HG03342 (cell line): ENCODE results near the gene IRF6.
"Not testable (repeated sequence)": the region's sequence is repeated elsewhere in the genome, so short reads cannot be mapped to it uniquely, and the experiment has no call there.

Experiments used
- ATAC-seq: cut with Tn5 transposase; IDR thresholded peaks from one replicate; pipeline ENCODE4 v1.9.1; 2021; ENCODE audit warnings: mild to moderate bottlenecking, moderate library complexity; ENCODE audit not compliant: unreplicated experiment

IRF6 gene

DNA sequence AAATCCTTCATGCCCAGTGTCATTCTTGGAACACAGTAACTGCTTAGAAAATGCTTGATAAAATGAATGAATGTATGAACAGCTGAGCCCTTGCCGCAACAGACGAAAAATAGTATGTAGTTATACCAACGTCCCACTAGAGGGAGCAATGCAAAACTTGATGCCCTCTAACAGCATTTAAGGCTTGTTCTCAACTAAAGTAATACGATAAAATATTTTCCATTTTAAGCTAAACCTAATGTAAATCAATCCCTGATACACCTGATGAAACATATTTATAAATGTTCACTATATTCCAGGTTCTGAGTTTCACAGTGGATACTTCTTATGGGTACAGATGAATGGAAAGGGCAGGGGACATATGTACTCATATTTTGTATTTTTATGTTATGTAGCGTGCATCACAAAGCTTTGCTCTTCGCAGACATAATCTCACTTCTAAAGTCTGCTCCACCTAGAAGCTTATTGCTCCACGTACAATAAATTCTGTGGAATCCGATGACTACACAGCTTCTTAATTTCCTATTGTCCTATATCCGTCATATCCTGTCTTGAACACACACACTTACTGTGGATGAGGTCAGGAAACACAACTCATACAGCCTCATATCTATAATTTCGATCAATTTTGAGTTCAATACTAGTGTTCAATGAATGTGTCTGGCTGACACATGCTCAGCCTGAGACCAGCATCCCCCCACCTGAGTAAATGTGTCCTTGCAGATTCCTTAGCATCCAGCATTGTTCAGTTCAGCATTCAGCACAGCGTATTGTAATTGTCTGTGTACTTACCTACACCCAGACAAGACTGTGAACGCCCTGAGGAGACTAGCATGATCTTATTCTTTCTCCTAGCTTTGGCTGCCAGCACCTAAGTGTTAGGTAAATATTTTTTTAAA, 17.4 kb upstream of the IRF6 start:
- ATAC-seq, result no peak

DNA sequence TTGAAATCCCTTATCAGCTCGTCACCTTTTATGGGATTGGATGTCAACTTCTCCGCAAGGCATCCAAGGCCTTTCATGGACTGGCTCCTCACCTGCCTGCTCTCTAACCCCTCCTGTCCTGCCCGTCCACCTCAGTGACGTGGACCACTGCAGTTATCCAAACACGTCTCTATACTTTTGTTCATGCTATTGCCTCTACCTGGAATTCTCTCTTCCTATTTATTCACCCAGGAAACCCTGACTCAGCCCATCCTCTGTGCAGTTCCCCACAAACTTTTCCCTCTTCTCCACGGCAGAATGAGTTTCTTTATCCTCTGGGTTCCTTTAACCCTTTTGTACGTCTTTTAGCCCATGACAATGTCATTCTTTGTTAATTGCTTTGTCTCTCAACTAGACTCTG, 16.8 kb upstream of the IRF6 start:
- ATAC-seq, result no peak

DNA sequence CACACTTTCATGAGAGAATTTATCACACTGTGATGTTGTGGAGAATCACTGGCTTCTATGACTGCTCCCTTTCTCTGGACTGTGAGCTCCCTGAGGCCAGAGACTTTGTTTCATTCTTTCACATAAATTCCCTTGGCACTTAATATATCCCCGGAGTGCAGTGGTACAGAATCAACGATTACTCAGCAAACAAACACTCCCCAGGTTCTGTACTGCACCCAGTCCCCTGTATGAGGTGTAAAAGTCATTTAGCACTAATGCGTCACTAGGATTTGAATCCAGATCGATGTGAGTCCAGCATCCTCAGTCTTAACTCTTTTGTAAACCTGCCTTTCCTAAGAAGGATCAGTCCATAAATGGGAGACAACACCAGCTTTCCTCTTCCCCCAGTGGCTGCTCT, 15.0 kb upstream of the IRF6 start:
- no peak for ATAC-seq

DNA sequence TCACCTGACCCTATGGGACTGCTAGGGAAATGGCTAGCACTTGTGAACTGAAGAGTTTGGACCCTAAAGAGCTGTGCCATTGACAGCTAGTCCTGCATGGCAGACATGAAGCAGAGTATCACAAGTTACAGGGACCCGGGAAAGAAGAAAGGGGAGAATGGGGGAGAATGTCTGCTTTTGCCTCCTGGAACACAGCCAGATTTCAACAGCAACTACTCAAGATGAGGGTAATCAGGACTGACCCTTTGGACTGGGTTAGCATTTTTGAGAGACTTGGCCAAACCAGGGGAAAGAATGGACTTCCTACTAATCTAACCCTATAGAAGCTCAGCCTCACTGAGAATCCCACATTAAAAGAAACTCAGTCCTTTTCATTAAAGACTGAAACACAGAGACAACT, 13.1 kb upstream of the IRF6 start:
- no peak for ATAC-seq

DNA sequence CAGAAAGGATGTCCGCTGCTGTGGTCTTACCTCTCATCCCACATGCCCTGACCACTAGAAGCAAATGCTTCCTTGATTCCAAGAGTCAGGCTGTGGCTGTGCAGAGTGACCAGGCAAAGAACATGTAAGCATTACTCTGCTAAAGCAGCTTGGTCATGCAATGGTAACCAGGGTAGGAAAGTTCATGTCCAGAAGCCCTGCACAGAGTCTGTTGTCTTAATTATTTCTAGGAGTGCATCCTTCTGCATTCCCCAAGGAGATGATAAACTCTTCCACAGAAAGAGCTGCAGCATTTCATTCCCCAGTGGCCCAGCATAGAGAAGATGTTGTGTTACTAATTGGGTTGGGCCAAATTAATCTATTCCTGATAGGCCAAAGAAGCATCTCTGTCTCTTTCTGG, 11.7 kb upstream of the IRF6 start:
- ATAC-seq, result no peak

DNA sequence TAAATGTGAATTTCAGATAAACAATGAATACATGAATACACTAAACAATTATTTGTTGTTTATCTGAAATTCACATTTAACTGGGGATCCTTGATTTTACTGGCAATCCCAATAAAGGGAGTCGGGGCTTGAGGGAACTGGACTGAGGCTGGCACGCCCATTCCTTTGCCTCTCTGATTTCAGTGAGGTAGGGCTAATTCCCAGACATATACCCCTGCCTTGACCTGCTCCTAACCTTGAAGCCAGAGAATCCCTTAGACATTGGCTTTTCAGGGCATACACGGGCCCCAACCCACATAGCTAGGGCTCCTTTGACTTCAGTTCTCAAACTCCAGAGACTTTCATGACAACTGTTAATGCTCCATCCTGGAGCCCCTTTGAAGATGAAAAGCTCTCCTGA, 11.0 kb upstream of the IRF6 start:
- no peak for ATAC-seq

DNA sequence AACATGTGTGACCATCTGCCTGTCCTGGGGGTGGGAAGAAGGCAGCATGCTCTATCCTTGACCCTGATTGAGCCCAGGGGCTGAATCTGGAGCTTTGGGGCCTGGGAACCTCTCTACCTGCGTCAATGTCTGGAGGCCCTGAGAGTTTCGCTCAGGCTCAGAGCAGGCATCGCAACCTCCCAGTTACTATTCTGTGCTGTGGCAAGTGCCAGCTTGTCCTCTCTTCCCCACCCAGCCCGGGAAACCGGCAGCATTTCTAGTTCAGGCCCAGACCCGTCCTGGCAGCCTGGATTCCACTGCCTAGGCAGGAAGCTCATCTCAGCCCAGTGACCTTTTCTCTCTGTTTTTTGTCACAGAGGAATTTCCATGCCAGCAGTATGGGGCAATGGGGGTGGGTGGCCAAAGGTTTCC, 10.0 kb upstream of the IRF6 start:
- no peak for ATAC-seq

DNA sequence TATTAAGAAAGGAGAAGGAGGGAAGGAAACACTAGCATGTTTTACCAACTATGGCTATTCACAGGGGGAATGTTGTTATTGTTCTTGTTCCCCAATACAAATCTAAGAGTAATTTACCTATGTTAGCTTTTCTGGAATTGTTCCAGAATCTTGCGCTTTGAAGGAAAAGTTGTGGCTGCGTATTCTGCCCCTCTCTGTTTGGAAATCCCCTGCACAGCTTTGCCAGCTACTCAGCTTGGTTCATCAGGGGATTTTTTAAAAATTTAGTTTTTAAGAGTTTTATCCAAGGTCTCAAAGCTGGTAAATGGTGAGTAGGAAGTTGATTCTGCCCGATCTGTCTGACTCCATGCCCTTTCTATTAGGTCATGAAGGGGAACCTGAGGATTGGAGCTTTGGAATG, 9.5 kb upstream of the IRF6 start:
- no peak for ATAC-seq

DNA sequence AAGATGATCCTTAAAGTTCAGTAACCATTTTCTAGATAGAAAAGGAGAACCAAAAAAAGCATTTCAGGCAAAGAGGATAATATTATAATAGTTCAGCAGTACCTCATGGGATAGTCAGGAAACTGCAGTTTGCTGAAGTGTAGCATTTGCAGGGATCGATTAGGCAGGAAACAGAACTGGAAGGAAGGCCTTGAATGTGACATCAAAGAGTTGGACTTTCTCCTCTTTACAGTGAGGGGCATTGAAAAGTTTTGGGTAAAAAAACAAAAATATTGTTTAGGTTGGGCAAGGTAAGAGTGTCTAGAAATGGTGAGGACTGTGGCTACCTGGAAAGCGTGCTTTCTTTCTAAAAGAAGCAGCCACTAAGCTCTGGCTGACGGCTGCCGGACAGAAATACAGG, 8.0 kb upstream of the IRF6 start:
- ATAC-seq, result no peak

DNA sequence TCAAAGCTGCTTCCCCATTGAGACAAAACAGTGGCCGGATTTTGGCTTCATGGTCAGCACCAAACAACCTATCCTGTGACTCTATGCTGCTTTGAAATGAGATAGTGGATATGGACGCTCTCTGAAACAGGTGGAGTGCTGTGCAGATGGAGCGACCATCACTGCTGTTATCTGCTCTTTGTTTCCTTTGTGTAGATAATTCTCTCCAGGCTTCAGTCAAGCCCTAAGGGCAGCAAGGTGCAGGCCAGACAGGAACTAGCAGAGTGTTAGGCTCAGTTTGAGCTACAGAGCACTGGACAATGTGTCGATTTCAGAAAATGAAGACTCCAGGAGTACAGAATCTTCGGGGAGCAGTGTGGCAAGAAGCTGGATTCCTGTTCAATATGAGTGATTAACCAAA, 4.8 kb upstream of the IRF6 start:
- no peak for ATAC-seq

DNA sequence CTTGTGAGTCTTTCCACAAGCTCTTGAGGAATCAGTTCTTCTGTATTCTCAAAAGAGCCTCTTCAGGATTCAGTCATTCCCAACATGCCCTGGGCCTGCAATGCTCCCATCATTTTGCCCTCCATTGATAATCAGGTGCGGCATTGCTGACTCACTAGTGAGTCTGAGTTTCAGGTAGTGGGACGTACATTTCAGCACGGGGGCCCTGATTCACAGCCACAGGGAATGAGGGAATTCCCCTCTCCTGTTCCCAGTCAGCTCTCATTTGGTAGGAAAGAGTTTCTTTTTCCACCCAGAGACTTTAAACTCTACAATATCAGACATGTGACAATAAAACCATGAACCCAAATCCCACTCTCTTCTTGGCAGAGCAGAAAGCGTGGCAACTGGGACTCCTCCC, 3.7 kb upstream of the IRF6 start:
- no peak for ATAC-seq

DNA sequence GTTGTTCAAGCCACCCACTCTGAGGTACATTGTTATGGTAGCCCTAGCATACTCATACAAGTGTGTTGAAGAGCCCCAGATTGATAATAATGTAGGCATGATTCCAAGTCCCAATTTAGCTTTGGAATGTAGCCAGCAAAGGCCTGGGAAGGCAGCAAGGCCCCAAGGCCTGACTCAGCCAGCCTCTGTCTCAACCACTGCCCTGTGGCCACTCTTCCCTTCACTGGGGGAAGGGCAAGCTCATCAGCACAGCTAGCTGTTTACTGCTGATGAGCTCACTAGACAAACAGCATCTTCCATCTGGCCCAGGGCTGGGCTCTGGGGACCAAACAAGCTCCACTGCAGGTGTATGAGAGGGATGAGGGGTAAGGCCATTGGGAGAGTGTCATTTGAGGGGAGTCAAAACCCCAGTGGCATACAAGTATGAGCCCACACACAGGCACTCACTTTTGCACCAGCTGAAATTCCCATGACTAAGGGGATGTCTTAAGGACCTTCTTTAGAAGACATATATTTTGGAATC, 2.2 kb upstream of the IRF6 start:
- no peak for ATAC-seq

DNA sequence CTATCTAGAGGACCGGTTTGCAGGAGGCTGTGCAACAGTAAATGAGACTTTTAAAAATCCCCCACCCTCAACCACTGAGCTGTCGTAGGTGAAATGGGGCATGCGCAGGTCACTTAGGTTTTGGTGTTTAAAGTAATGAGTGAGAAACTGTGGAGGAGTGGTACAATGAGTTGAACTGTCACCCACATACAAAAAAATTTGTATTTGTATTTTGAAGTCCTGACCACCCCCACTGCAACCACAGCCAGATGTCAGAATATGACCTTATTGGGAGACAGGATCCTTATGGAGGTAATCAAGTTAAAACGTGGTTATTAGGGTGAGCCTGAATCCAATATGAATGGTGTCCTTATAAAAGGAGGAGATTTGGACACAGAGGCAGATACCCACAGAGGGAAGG, 1.6 kb upstream of the IRF6 start:
- ATAC-seq, result no peak

DNA sequence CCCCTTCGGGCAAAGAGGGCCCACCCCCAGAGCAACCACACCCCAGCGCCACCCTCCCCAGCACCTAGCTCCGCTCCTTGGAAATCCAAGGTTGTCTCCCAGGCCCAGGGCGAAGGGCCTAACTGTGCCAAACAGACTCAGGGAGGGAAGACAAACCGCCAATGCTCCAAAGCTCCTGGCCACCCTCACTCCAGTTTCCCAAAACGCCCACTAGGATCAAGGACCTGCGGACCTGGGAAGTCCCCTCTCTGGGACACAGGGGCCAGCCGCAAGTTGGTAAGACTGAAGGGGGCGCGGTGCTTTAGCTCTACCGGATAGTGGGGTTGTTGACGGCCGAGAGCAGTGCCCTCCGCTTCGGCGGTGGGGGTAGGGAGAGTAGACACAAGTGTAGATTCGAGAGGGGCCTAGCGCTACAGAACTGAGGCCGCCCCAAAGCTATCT, 581 bp downstream of the IRF6 start:
- no peak for ATAC-seq

DNA sequence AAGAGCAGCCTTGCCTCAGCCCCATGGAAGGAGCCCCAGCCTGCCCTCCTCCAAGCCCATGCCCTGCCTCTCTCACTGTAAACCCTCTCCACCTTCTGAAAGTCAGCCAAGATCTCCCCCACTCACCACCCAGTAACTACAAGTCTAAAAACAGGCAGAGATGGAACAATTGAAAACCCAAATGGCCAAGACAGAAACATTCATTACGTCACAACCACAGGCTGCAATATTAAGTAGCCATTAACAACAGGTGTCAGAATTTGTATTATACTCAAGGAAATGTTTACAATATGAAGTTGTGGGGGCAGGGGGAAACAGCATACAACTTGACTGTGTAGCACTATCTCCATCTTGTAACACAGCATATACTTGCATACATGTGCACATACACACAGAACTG, 2.4 kb downstream of the IRF6 start:
- ATAC-seq, result no peak

DNA sequence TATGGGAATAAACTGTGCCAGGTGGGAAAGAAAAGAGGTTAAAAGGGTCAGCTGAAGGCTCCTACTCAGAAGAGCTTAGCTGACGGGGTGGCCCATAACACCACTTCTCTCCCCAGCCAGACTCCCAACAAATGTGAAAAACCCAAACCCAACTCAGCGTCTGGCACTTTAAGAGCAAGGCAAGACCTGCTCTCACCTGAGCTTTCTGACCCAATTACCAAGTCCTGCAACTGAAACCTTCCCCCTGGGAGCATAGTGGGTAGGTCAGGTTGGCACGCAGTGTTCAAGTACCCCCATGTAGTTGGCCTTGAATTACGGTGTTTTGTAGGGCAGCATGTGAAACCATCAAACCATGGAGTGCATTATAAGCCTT, 3.2 kb downstream of the IRF6 start:
- no peak for ATAC-seq

DNA sequence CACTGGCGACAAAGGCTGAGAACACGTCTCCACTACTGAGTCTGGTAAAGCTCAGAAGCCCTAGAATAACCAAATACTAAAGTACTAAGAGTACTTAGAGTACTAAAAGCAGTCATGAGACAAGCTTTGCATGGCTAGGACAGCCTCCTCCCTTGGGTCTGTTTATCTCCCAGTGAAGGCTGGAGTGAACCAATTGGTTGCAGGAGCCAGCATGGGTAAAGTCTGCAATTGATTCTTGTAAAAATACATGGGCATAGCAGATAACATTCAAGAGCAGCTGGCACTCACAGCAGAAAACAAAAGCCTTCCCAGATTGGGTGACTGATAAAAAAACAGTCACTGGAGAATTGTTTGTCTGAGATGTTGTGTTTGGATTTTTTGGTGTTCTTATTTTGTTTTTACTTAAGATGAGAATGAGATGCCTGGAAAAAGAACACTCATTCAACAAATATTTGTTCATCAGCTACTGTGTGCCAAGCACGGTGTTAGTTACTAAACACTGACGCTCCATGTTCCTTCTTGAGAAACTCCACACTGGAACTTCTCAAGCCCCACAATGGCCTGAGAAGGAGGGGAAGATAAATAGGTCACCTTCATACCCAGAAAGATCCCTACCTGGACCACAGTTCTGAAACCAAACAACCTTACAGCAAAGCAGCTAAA, 3.7 kb downstream of the IRF6 start:
- no peak for ATAC-seq

DNA sequence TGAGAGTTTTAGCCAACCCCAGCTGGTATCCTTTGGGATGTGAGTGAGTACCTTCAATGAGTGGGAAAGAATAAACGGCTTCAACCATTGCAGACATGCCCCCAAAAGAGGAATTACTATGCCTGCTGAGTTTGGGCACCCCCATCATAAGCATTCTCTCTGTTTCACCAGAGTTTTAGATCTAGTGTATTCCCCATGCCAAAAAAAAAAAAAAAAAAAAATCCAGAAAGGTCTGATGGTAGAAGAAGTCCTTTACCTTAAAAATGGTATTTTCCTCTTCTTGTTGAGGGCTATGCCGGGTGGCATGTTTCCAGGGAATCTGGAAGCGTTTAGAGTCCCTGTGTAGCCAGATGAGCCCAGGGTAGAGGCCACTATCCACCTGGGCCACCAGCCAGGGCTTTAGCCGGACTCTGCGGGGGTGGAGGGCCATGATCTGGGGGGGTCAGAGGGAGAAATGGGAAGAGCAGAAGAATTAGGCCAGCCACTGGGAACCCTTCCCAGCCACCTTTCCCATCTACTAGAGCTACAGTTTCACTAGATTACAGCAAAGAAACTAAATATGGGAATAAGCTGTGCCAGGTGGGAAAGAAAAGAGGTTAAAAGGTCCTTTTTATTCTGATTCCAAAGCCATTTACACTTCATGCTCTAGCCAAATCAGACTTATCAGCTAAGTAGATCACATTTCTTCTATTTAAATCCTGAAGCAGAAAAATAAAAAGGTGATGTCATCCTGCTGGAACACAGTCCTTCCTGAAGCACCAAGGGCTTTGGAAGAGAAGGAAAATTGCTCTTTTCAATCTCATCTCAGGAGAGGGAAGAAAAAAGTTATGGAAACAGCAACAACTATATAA, 4.7 kb downstream of the IRF6 start:
- ATAC-seq, result no peak

DNA sequence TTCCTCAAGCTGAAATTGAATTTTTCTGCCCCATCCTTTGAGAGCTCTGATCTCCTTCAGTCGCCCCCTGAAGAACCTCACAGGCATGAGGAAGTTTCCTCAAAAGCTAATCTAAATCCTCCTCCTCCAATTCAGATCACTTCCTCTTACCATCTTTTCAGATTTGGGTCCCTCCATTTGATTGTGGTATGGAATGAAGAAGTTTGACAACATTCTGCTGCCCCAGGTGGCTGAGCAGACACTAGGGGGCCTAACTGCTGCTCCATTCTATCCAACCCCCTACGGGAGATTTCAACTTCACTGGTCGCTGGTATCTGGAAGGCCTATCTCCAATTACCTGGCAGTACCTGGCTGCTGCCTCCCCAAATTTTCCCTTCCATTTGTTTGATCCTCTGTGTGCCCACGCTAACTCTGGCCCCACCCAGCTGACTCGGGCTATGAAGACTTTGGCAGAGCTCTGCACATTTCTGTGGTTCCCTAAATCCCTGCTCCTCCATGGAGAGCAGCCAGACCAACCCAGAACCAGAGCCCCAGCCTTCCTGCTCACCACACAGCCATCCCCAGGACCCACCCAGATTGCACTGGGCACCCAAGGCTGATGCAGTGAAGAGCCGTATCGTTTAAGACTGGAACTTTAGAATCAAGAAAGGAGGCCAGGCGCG, 7.8 kb downstream of the IRF6 start:
- no peak for ATAC-seq

DNA sequence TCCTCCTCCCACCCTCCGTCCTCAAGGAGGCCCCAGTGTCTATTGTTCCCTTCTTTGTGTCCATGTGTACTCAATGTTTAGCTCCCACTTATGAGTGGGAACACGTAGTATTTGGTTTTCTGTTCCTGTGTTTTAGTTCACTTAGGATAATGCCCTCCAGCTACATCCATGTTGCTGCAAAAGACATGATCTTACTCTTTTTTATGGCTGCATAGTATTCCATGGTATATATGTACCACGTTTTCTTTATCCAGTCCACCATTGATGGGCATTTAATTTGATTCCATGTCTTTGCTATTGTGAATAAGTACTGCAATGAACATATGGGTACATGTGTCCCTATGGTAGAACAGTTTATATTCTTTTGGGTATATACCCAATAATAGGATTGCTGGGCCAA, 12.2 kb downstream of the IRF6 start:
- not testable (repeated sequence) for ATAC-seq

DNA sequence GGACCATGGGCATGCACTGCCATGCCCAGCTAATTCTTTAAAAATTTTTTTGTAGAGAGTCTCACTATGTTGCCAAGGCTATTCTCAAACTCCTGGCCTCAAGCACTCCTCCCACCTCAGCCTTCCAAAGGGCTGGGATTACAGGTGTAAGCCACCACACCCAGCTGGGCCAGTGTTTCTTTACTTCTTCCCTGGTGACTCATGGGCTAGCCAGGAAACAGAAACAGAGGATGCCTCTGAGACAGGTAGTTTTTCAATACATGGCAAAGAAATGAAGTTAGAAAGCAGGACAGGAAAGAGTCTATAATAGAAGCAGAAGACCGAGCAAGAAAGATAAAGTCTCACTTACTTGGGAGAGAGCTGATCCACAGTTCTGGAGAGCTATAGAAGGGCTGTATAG, 14.0 kb downstream of the IRF6 start:
- ATAC-seq, result no peak
